Astrocyte (in vitro differentiated cells and primary cell): ENCODE data around the gene WBP1.

Experiments
- EZH2 ChIP-seq: IDR thresholded peaks from 2 replicates; pipeline ENCODE4 v1.6.1; 2012; ENCODE audit warnings: mild to moderate bottlenecking, low read length, inconsistent platforms; ENCODE audit not compliant: insufficient read depth
- TF ChIP-seq, protein P1 (sequence below): IDR thresholded peaks from 2 replicates; pipeline ENCODE4 v1.5.1; 2011; ENCODE audit warnings: low read depth, mild to moderate bottlenecking, inconsistent platforms, low read length, moderate library complexity; ENCODE audit not compliant: insufficient read depth

DNA sequence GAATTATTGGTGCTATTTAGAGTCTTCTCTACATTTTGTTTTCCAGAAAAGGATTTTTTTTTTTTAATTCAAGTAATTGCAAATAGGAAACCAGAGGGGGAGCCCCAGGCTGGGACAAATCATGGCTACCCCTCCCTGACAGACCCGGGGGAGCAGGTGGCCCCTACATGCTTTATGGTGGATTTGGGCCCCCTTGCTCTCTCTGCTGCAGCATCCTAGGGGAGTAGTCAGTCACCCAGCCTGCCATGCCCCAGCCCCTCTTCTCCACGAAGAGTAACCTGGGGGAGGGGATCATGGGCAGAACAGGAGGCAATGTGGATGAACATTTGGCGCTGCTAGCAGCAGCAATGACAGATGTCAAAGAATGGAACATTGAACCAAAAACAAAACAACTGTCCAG lies 41.5 kb upstream of the WBP1 start:
- TF ChIP-seq, protein P1, sequence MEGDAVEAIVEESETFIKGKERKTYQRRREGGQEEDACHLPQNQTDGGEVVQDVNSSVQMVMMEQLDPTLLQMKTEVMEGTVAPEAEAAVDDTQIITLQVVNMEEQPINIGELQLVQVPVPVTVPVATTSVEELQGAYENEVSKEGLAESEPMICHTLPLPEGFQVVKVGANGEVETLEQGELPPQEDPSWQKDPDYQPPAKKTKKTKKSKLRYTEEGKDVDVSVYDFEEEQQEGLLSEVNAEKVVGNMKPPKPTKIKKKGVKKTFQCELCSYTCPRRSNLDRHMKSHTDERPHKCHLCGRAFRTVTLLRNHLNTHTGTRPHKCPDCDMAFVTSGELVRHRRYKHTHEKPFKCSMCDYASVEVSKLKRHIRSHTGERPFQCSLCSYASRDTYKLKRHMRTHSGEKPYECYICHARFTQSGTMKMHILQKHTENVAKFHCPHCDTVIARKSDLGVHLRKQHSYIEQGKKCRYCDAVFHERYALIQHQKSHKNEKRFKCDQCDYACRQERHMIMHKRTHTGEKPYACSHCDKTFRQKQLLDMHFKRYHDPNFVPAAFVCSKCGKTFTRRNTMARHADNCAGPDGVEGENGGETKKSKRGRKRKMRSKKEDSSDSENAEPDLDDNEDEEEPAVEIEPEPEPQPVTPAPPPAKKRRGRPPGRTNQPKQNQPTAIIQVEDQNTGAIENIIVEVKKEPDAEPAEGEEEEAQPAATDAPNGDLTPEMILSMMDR: no peak
- no peak for TF ChIP-seq EZH2
